ENCODE data around the gene MACC1. TPM values are rescaled to one million over a fixed set of nuclear protein-coding genes. Genes with fewer than 3 reads are reported as not detected.

Gene MACC1
- polyA plus RNA-seq, 1 of the 3 experiments (the other 2 are of a cell fraction): not detected

DNA sequence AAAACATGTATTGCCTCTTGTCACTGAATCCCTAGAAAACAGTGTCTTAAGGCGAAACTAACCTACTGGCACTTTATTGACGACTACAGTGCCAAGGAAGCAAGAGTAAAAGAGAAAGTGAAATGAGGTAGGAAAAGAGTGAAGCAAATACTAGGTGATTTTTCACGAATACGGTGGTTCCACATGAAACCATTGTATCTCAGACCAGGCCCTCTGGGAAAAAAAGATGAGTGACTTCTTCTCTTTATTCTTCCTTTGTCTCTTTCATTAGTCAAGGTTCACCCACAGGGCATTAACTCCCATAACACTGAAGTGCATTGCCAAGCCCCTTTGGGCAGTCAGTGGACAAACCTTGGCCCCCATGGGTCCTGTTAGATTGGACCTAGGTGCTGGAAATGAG, 16.2 kb upstream of the MACC1 start:
- no peaks in the 10 kb centered on the region for H3K79me2 ChIP-seq (ENCODE audit: insufficient read depth)
- no peak for DNase-seq
- no peaks in the 10 kb centered on the region for H3K27me3 ChIP-seq (ENCODE audit: insufficient read depth)
- no peaks in the 10 kb centered on the region for H3K9me2 ChIP-seq
- no peaks in the 10 kb centered on the region for H3F3A ChIP-seq (replicated peaks; ENCODE audit: insufficient read depth)
- no peak overlapping the region for H2AFZ ChIP-seq (ENCODE audit: low read depth)
- TF ChIP-seq, protein P1, sequence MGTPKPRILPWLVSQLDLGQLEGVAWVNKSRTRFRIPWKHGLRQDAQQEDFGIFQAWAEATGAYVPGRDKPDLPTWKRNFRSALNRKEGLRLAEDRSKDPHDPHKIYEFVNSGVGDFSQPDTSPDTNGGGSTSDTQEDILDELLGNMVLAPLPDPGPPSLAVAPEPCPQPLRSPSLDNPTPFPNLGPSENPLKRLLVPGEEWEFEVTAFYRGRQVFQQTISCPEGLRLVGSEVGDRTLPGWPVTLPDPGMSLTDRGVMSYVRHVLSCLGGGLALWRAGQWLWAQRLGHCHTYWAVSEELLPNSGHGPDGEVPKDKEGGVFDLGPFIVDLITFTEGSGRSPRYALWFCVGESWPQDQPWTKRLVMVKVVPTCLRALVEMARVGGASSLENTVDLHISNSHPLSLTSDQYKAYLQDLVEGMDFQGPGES (IDR thresholded peaks at IDR 0.05; ENCODE audit: low read depth, low read length): no peak
- no peak for TF ChIP-seq CHD2 (IDR thresholded peaks at IDR 0.05; ENCODE audit: low read length, partially characterized antibody)
- TF ChIP-seq RAD21 (IDR thresholded peaks at IDR 0.05; ENCODE audit: low read length): no peak
- TF ChIP-seq NFIC (IDR thresholded peaks at IDR 0.05; ENCODE audit: borderline replicate concordance): no peak
- no peak for TF ChIP-seq FOSL2 (IDR thresholded peaks at IDR 0.05; ENCODE audit: borderline replicate concordance, low read depth)
- no peak for TF ChIP-seq JUND (IDR thresholded peaks at IDR 0.05)
- TF ChIP-seq, protein P2, sequence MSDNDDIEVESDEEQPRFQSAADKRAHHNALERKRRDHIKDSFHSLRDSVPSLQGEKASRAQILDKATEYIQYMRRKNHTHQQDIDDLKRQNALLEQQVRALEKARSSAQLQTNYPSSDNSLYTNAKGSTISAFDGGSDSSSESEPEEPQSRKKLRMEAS (IDR thresholded peaks at IDR 0.05; ENCODE audit: low read depth): no peak
- no peak for TF ChIP-seq RXRA (IDR thresholded peaks at IDR 0.05; ENCODE audit: borderline replicate concordance, low read depth)
- no peak for TF ChIP-seq EP300 (IDR thresholded peaks at IDR 0.05; ENCODE audit: borderline replicate concordance in 1 of 2, low read depth in 1 of 2, low read length in 1 of 2)
- TF ChIP-seq SIN3A (IDR thresholded peaks at IDR 0.05; ENCODE audit: borderline replicate concordance, low read depth, low read length): no peak
- TF ChIP-seq REST (IDR thresholded peaks at IDR 0.05; ENCODE audit: low read depth, low read length): no peak
- TF ChIP-seq, protein P3, sequence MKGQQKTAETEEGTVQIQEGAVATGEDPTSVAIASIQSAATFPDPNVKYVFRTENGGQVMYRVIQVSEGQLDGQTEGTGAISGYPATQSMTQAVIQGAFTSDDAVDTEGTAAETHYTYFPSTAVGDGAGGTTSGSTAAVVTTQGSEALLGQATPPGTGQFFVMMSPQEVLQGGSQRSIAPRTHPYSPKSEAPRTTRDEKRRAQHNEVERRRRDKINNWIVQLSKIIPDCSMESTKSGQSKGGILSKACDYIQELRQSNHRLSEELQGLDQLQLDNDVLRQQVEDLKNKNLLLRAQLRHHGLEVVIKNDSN (IDR thresholded peaks at IDR 0.05; ENCODE audit: borderline replicate concordance, low read depth): no peak
- TF ChIP-seq FOXJ3 (CRISPR knock-in tag; IDR thresholded peaks at IDR 0.05): no peak
- TF ChIP-seq EZH2phosphoT487 (IDR thresholded peaks at IDR 0.05; ENCODE audit: borderline replicate concordance, low read depth): no peak
- TF ChIP-seq, protein P4, sequence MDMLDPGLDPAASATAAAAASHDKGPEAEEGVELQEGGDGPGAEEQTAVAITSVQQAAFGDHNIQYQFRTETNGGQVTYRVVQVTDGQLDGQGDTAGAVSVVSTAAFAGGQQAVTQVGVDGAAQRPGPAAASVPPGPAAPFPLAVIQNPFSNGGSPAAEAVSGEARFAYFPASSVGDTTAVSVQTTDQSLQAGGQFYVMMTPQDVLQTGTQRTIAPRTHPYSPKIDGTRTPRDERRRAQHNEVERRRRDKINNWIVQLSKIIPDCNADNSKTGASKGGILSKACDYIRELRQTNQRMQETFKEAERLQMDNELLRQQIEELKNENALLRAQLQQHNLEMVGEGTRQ (IDR thresholded peaks at IDR 0.05; ENCODE audit: borderline replicate concordance, low read depth, low read length): no peak
- no peak overlapping the region for H3K9ac ChIP-seq
- 77% methylated on average over 4 of the region's 4 CpGs for WGBS (ENCODE audit: low lambda C conversion rate)
- no peaks in the 10 kb centered on the region for H3K36me3 ChIP-seq (replicated peaks in 1 of 2; ENCODE audit: control insufficient read depth in 1 of 2, insufficient read depth in 2 of 2, low read length in 1 of 2)
- ChIA-PET CTCF (interaction anchor here (1.5 kb wide), 1 partner anchor 365 kb away, joined by 4 read pairs; no protein-coding TSS in a partner anchor), POLR2A (no interaction called here)
- H3K4me3 ChIP-seq (ENCODE audit: low read depth in 2 of 2, low read length in 1 of 2): no peak overlapping the region
- no peak overlapping the region for H3K4me2 ChIP-seq
- H3K27ac ChIP-seq (ENCODE audit: low read depth in 2 of 2, low read length in 1 of 2): no peak overlapping the region
- peaks cover 0 to 3% of the 10 kb centered on the region in 2 experiments; a peak in 2 of 4 replicates for H3K4me1 ChIP-seq (ENCODE audit: control insufficient read depth in 1 of 2, insufficient read depth in 2 of 2, low read depth in 1 of 2, low read length in 1 of 2)
- H4K20me1 ChIP-seq (ENCODE audit: insufficient read depth): no peaks in the 10 kb centered on the region
- no peaks in the 10 kb centered on the region for H3K9me3 ChIP-seq
